ENCODE data around the gene CDC26. TPM values are rescaled to one million over a fixed set of nuclear protein-coding genes. Genes with fewer than 3 reads are reported as not detected.
A peak's percentile ranks its signal among the peaks of the same experiment; 100 is the strongest.
"Not testable (repeated sequence)": the region's sequence is repeated elsewhere in the genome, so short reads cannot be mapped to it uniquely, and the experiment has no call there.

The CDC26 gene
- total RNA-seq, 1 donor from 2014 or later = 40.4 TPM

- DNase-seq (ENCODE audit: low read depth, low spot score) = no peak
Measured at GRCh38 chr9:113293285-113293878, 18.0 kb upstream of the CDC26 start.

GRCh38 chr9:113290052-113290607 lies 14.8 kb upstream of the CDC26 start:
- DNase-seq (ENCODE audit: low read depth, low spot score) = no peak

- DNase-seq (ENCODE audit: low read depth, low spot score) = no peak
Measured at GRCh38 chr9:113289091-113289490, 13.7 kb upstream of the CDC26 start.

GRCh38 chr9:113281356-113281755 lies 6.0 kb upstream of the CDC26 start:
- no peak for DNase-seq (ENCODE audit: low read depth, low spot score)

- DNase-seq (ENCODE audit: low read depth, low spot score) = no peak
Measured at GRCh38 chr9:113278840-113279239, 3.5 kb upstream of the CDC26 start.

GRCh38 chr9:113274474-113275156 lies 757 bp downstream of the CDC26 start:
- DNase-seq (ENCODE audit: low read depth, low spot score) = peak; percentile 26

GRCh38 chr9:113269871-113270270 lies 5.5 kb downstream of the CDC26 start:
- DNase-seq (ENCODE audit: low read depth, low spot score) = no peak

- no peak for DNase-seq (ENCODE audit: low read depth, low spot score)
Measured at GRCh38 chr9:113269355-113269754, 6.0 kb downstream of the CDC26 start.

- no peak for DNase-seq (ENCODE audit: low read depth, low spot score)
Measured at GRCh38 chr9:113267911-113268566, 7.3 kb downstream of the CDC26 start.

GRCh38 chr9:113266174-113266573 lies 9.2 kb downstream of the CDC26 start:
- no peak for DNase-seq (ENCODE audit: low read depth, low spot score)

- DNase-seq (ENCODE audit: low read depth, low spot score) = no peak
Measured at GRCh38 chr9:113261917-113262671, 13.3 kb downstream of the CDC26 start.

GRCh38 chr9:113258282-113258681 lies 17.1 kb downstream of the CDC26 start:
- no peak for DNase-seq (ENCODE audit: low read depth, low spot score)

- no peak for DNase-seq (ENCODE audit: low read depth, low spot score)
Measured at GRCh38 chr9:113257863-113258262, 17.5 kb downstream of the CDC26 start.

GRCh38 chr9:113255438-113255837 lies 19.9 kb downstream of the CDC26 start:
- no peak for DNase-seq (ENCODE audit: low read depth, low spot score)

GRCh38 chr9:113254991-113255390 lies 20.4 kb downstream of the CDC26 start:
- no peak for DNase-seq (ENCODE audit: low read depth, low spot score)

- DNase-seq (ENCODE audit: low read depth, low spot score) = no peak
Measured at GRCh38 chr9:113250807-113251206, 24.6 kb downstream of the CDC26 start.

- not testable (repeated sequence) for DNase-seq (ENCODE audit: low read depth, low spot score)
Measured at GRCh38 chr9:113249661-113250060, 25.7 kb downstream of the CDC26 start.

- no peak for DNase-seq (ENCODE audit: low read depth, low spot score)
Measured at GRCh38 chr9:113247640-113248039, 27.7 kb downstream of the CDC26 start.

- no peak for DNase-seq (ENCODE audit: low read depth, low spot score)
Measured at GRCh38 chr9:113246928-113247327, 28.4 kb downstream of the CDC26 start.

GRCh38 chr9:113245894-113246293 lies 29.5 kb downstream of the CDC26 start:
- no peak for DNase-seq (ENCODE audit: low read depth, low spot score)

- no peak for DNase-seq (ENCODE audit: low read depth, low spot score)
Measured at GRCh38 chr9:113244556-113244955, 30.8 kb downstream of the CDC26 start.

- DNase-seq (ENCODE audit: low read depth, low spot score) = no peak
Measured at GRCh38 chr9:113241161-113241560, 34.2 kb downstream of the CDC26 start.
